Stomach (tissue), 19 donors: ENCODE data around the gene TEFM. TPM values are rescaled to one million over a fixed set of nuclear protein-coding genes. Genes with fewer than 3 reads are reported as not detected.

Experiments
- DNase-seq, 2 donors: peaks; one replicate each; pipeline versions ENCODE4 v3.0.0 to v3.0.0-alpha.2; 2013 to 2019
- H3K27ac ChIP-seq, 5 donors: fragments of 200-600 bp in 4 of 5; sonication (generic) in 4 of 5; one replicate each; pipeline ENCODE4 v1.5.1; 2013 to 2019; ENCODE audit warnings: mild to moderate bottlenecking in 1 of 5, moderate library complexity in 1 of 5
- H3K27me3 ChIP-seq, 3 donors: fragments of 200-600 bp; sonication (generic); one replicate each; pipeline ENCODE4 v1.5.1; 2017 to 2019; ENCODE audit warnings: mixed run types in 1 of 3
- H3K36me3 ChIP-seq, 4 donors: fragments of 200-600 bp; sonication (generic); 1 replicate in 3 of 4; 2 replicates in 1 of 4; pipeline ENCODE4 v1.5.1; 2016 to 2019
- H3K4me1 ChIP-seq, 4 donors: fragments of 200-600 bp; sonication (generic); one replicate each; pipeline ENCODE4 v1.5.1; 2016 to 2019
- H3K4me3 ChIP-seq, 4 donors: fragments of 200-600 bp; sonication (generic) in 3 of 4; one replicate each; pipeline ENCODE4 v1.5.1; 2016 to 2019; ENCODE audit warnings: mild to moderate bottlenecking in 1 of 4
- H3K9me3 ChIP-seq, 4 donors: fragments of 200-600 bp; sonication (generic); one replicate each; pipeline ENCODE4 v1.5.1; 2016 to 2019
- CTCF ChIP-seq, 7 experiments: fragments of 450-650 bp in 4 of 7; fragments of 200-600 bp in 3 of 7; sonication (generic) in 3 of 7; IDR thresholded peaks; one replicate each; pipeline ENCODE4 v1.5.1; 2016 to 2019; ENCODE audit warnings: antibody characterized with exemption in 7 of 7, control low read depth in 2 of 7, mild to moderate bottlenecking in 1 of 7
- EP300 ChIP-seq: sonication (generic); formaldehyde crosslinking; IDR thresholded peaks from one replicate; pipeline ENCODE4 v1.6.1; 2017; ENCODE audit warnings: antibody characterized with exemption
- POLR2A ChIP-seq, 4 donors: fragments of 450-650 bp; IDR thresholded peaks; one replicate each; pipeline ENCODE4 v1.6.1; 2016; ENCODE audit warnings: antibody characterized with exemption in 4 of 4, control low read depth in 2 of 4, mild to moderate bottlenecking in 1 of 4, moderate library complexity in 1 of 4
- POLR2AphosphoS5 ChIP-seq, 3 donors: sonication (generic); formaldehyde crosslinking; IDR thresholded peaks; one replicate each; pipeline ENCODE4 v1.6.1; 2016; ENCODE audit warnings: antibody characterized with exemption in 3 of 3
- WGBS, 5 donors: extraction: QIAGEN DNeasy Blood & Tissue Kit in 3 of 5; methylation state at CpG; one replicate each; pipeline versions ENCODE4 v1.1.5 to v1.1.7; 2013 to 2018; 5-methylcytosine and 5-hydroxymethylcytosine counted together
- intact Hi-C: fragments of 100-400 bp; cut with DNase I; formaldehyde crosslinking; loops from one replicate; pipeline ENCODE4 v1.15.1; 2023; ENCODE audit warnings: low total_unique reads
- long read RNA-seq, 10 donors: transcript quantifications; one replicate each; lab custom pipeline, GENCODE V29; 2026
- polyA plus RNA-seq, 3 donors: library from polyadenylated mRNA; stranded (reverse); fragments of 200-250 nt; gene quantifications; one replicate each; pipeline ENCODE4 v1.2.3, GENCODE V29; 2013
- total RNA-seq, 5 donors: library from RNA; depleted of rRNA; stranded (reverse); fragments of >200 nt; gene quantifications; one replicate each; pipeline versions ENCODE4 v1.1.0 to v1.2.3, GENCODE V29; 2014 to 2016
- donor health status: healthy with polysubstance abuse.
- donor health status: Bipolar disorder and iron deficiency.
- donor health status: healthy.

TEFM gene
- total RNA-seq, result 10 to 100 TPM in 4 of 5 donors, 1 to 10 TPM in 1; 6.4 to 40.3 (median 24.1) TPM
- 10 to 100 TPM in 1 of 3 donors, 1 to 10 TPM in 2; 5.9 to 13.3 (median 7.9) TPM for polyA plus RNA-seq
- long read RNA-seq, donor 1, partial matches to known transcripts, result 0 of 1 reads
- long read RNA-seq, donor 1, other reads (novel, unspliced or antisense), result 0 of 1 reads
- long read RNA-seq, donor 2, partial matches to known transcripts, result 0 of 4 reads
- long read RNA-seq, donor 2, other reads (novel, unspliced or antisense), result 0 of 4 reads
- long read RNA-seq, donor 3, result 0 reads
- long read RNA-seq, donor 4, result 0 reads
- long read RNA-seq, donor 5, partial matches to known transcripts, result 0 of 9 reads
- long read RNA-seq, donor 5, other reads (novel, unspliced or antisense), result 0 of 9 reads
- long read RNA-seq, donor 6, transcript TEFM-205 (4 exons, 1,891 nt), result major isoform, 6 of 8 reads
- long read RNA-seq, donor 6, partial matches to known transcripts, result 0 of 8 reads
- long read RNA-seq, donor 6, other reads (novel, unspliced or antisense), result 0 of 8 reads
- long read RNA-seq, donor 7, partial matches to known transcripts, result 0 of 5 reads
- long read RNA-seq, donor 7, other reads (novel, unspliced or antisense), result 0 of 5 reads
- long read RNA-seq, donor 8, partial matches to known transcripts, result 0 of 3 reads
- long read RNA-seq, donor 8, other reads (novel, unspliced or antisense), result 0 of 3 reads
- long read RNA-seq, donor 9, partial matches to known transcripts, result 10 of 14 reads
- long read RNA-seq, donor 9, other reads (novel, unspliced or antisense), result 0 of 14 reads
- long read RNA-seq, donor 10, partial matches to known transcripts, result 0 of 3 reads
- long read RNA-seq, donor 10, other reads (novel, unspliced or antisense), result 0 of 3 reads

- peak; percentile 91 to 96 for DNase-seq
- peak; percentile 67 to 91 (median 88) for TF ChIP-seq POLR2AphosphoS5 (IDR thresholded peaks at IDR 0.05)
- TF ChIP-seq CTCF (IDR thresholded peaks at IDR 0.05), result peak in 1 of 7 experiments; percentile 10
- TF ChIP-seq EP300, result no peak
- peak in 1 of 4 donors; percentile 21 for TF ChIP-seq POLR2A (IDR thresholded peaks at IDR 0.05)
- 0% methylated on average over 23 to 47 of the region's 47 CpGs for WGBS, 5 donors
- Histone ChIP-seq H3K36me3 (peaks cover 0 to 24% (median 19%) of the 10 kb centered on the region in 4 donors), H3K9me3 (no peaks in the 10 kb centered on the region), H3K4me3 (peak within 1 kb of the TSS; percentile 73 to 96 (median 82)), H3K27ac (peak within 1 kb of the TSS; percentile 90 to 92 (median 91)), H3K27me3 (no peaks in the 10 kb centered on the region), H3K4me1 (peaks cover 12 to 37% (median 24%) of the 10 kb centered on the region in 4 donors)
- intact Hi-C loops, result no loop called here
These were observed at the start of gene TEFM for GRCh38 chr17:30906101-30906911. TEFM (minus strand) TSS chr17:30906238; CDS start chr17:30906198, 40 bp downstream.

DNA sequence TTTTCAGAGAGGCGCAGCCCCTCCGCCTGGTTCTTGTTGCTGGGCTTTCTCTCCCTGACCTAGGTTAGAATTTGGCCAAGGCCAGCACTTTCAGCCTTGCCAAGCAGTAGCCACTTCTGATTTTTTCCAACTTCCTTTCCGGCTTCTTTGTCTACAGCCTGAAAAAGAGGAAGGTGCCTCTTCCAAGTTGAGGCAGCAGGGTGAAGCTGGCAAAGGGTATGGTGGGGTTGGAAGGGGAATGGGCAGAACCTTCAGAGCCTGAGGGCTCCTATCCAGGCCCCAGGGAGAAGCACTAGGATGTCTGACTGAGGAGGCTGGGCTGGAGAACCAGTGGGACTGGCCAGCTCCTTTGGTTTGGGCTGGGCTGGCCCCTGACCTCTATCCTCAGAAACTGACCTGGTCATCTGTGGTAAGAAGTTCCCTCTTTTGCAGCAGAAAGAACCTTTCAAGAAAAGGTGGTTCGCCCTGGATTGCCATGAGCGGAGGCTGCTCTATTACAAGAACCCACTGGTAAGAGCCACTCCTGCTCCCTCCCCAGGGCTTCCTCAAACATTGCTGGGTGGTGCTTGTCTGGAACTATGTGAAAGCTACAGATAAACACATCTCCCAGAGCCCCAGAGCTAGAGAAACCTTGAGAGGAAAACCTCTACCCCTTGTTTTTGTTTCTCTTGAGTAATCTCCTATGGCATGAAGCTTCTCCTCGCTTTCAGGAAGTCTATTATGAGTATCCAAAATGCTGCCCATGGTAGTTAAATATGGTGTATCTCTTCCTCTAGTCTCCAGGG is 48.2 kb upstream of the TEFM start:
- H3K4me1 ChIP-seq, result peaks cover 0 to 43% (median 5%) of the 10 kb centered on the region in 4 donors
- no peaks in the 10 kb centered on the region for H3K27me3 ChIP-seq
- 69 to 86% (median 81%) methylated on average over 6 of the region's 6 CpGs for WGBS, 5 donors
- H3K4me3 ChIP-seq, result no peak overlapping the region
- H3K27ac ChIP-seq, result peak overlapping the region in 2 of 5 donors; percentile 67 to 69
- intact Hi-C loops, result no loop called here
- no peak for DNase-seq
- no peaks in the 10 kb centered on the region for H3K9me3 ChIP-seq
- no peak for TF ChIP-seq CTCF (IDR thresholded peaks at IDR 0.05)
- TF ChIP-seq POLR2A (IDR thresholded peaks at IDR 0.05), result no peak
- no peak for TF ChIP-seq POLR2AphosphoS5 (IDR thresholded peaks at IDR 0.05)
- TF ChIP-seq EP300, result no peak
- no peaks in the 10 kb centered on the region for H3K36me3 ChIP-seq

DNA sequence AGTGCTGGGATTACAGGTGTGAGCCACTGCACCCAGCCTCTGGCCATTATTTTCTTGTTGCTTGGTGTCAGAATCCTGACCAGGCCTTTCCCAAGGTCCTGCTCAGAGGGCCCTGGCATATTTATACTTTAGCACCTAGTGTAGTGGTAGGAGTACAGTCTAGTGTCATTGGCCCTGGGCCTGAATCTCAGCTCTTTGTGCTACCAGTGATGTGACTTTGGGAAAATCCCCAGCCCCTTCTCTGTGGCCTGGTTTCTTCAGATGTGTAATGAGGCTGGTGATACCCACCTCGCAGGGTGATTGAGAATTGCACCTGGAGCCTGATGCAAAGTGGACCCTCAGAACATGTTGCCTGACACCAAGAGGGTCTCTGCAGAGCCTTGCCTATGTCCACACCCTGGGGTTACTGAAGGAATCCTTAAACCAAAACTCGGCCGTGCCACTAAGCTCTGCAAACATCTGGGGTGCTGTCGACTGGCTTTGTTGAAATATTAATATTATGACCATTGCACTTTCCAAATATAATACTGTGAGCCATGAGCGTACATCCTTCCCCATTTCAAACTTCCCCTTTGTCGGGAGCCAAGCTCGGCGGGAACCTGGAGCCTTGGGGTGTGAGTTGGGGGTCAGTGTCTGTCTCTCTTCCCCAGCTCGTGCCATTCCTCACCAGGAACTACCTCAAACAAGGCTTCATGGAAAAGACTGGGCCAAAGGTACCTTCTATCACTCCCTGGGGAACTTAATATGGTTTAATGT is 46.8 kb upstream of the TEFM start:
- no peak for DNase-seq
- WGBS, 5 donors, result 74 to 85% (median 82%) methylated on average over 9 of the region's 9 CpGs
- Histone ChIP-seq H3K9me3 (no peaks in the 10 kb centered on the region), H3K4me3 (no peak overlapping the region), H3K4me1 (peaks cover 0 to 42% (median 5%) of the 10 kb centered on the region in 4 donors), H3K36me3 (no peaks in the 10 kb centered on the region), H3K27me3 (no peaks in the 10 kb centered on the region), H3K27ac (peak overlapping the region in 2 of 5 donors; percentile 67 to 69)
- TF ChIP-seq POLR2A (IDR thresholded peaks at IDR 0.05) (no peak), EP300 (no peak), POLR2AphosphoS5 (IDR thresholded peaks at IDR 0.05) (no peak), CTCF (IDR thresholded peaks at IDR 0.05) (no peak)
- intact Hi-C loops, result no loop called here
